ENCODE results near the gene BMS1. TPM values are rescaled to one million over a fixed set of nuclear protein-coding genes. Genes with fewer than 3 reads are reported as not detected.

Gene BMS1
- total RNA-seq, 1 donor from 2014 or later = 24.6 TPM

DNA sequence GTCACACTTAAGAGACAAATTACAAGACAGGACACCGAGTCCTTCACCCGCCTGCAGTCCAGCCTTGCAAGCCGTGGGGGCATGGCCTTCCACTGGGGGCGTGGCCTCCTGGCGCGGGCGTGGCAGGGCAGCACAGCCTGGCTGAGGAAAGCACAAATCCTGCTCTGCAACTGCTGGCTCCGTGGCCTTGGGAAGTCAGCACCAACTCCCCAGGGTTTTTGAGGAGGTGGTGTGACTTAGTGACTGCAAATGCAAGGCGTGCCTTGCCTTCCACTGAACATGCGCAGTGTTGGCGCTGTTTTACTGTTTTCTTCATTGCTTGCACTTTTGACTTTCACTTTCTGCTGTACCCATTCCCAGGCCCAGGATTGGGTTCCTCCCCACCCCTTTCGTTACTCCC is 12.9 kb upstream of the BMS1 start:
- TF ChIP-seq CTCF (IDR thresholded peaks at IDR 0.05) = no peak
- no peak overlapping the region for H3K27ac Mint-ChIP-seq
- no peaks in the 10 kb centered on the region for H3K9me3 Mint-ChIP-seq
- intact Hi-C loops (cut with micrococcal nuclease) = no loop called here
- H3K4me3 Mint-ChIP-seq = no peak overlapping the region
- H3K4me1 Mint-ChIP-seq = no peaks in the 10 kb centered on the region
- CTCF ChIA-PET = no interaction called here
- H3K36me3 Mint-ChIP-seq (ENCODE audit: low read depth) = no peaks in the 10 kb centered on the region
- POLR2A ChIA-PET = no interaction called here
- no peak for ATAC-seq (ENCODE audit: low read depth)
- no peak for DNase-seq
- H3K27me3 Mint-ChIP-seq = peaks cover 17% of the 10 kb centered on the region

GRCh38 chr10:42776681-42777080 is 5.9 kb upstream of the BMS1 start:
- Mint-ChIP-seq H3K4me1 (peaks cover 3% of the 10 kb centered on the region), H3K9me3 (no peaks in the 10 kb centered on the region), H3K36me3 (ENCODE audit: low read depth) (no peaks in the 10 kb centered on the region), H3K4me3 (no peak overlapping the region), H3K27ac (no peak overlapping the region), H3K27me3 (peaks cover 37% of the 10 kb centered on the region)
- TF ChIP-seq CTCF (IDR thresholded peaks at IDR 0.05) = no peak
- ATAC-seq (ENCODE audit: low read depth) (no peak), DNase-seq (no peak)
- intact Hi-C loops (cut with micrococcal nuclease) = no loop called here
- ChIA-PET CTCF (no interaction called here), POLR2A (no interaction called here)

DNA sequence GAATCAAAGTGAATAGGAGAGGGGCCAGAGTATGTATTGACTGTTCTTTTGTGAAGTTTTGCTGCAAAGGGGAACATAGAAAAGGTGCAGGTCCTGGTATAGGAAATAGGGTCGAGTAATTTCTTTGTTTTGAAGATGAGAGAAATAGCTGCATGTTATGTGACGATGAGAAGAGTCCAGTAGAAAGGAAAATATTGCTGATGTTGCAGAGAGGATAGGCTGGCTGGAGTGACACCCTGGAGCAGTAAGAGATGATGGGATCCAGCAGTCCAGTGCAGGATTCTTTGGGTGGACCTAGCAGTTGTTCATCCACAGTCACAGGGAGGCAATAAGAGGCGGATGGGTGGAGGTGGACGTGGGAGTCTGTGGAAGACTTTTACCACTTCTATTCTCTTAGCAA is 2.1 kb upstream of the BMS1 start:
- CTCF ChIA-PET = no interaction called here
- intact Hi-C loops (cut with micrococcal nuclease) = no loop called here
- DNase-seq (no peak), ATAC-seq (ENCODE audit: low read depth) (no peak)
- POLR2A ChIA-PET = no interaction called here
- Mint-ChIP-seq H3K27me3 (peaks cover 22% of the 10 kb centered on the region), H3K36me3 (ENCODE audit: low read depth) (peaks cover 11% of the 10 kb centered on the region), H3K27ac (no peak overlapping the region), H3K4me3 (peak overlapping the region; percentile 21), H3K4me1 (peaks cover 21% of the 10 kb centered on the region), H3K9me3 (no peaks in the 10 kb centered on the region)
- TF ChIP-seq CTCF (IDR thresholded peaks at IDR 0.05) = no peak

DNA sequence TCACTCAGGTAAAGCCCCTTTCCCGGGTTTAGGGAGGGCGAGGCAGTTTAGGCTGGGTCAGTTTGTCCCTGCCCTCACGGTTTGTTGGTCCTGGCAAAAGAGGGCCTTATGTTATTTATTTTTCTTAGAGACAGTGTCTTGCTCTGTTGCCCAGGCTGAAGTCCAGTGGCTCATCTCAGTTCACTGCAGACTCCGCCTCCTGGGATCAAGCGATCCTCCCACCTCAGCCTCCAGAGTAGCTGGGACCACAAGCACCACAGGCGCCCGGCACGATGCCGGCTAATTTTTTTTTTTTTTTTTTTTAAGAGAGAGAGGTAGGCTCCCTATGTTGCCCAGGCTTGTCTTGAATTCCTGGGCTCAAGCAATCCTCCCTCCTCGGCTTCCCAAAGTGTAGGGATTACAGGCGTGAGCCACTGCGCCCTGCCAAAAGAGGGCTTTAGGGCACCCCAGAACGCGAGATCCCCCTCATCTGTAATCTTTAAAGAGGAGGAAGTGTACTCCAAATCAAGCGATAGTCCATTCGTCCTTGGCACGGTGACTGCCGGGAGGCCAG is 626 bp upstream of the BMS1 start:
- Mint-ChIP-seq H3K9me3 (no peaks in the 10 kb centered on the region), H3K4me1 (peaks cover 21% of the 10 kb centered on the region), H3K27me3 (peaks cover 13% of the 10 kb centered on the region), H3K27ac (peak overlapping the region; percentile 89), H3K4me3 (peak overlapping the region; percentile 98), H3K36me3 (ENCODE audit: low read depth) (peaks cover 27% of the 10 kb centered on the region)
- DNase-seq (no peak), ATAC-seq (ENCODE audit: low read depth) (peak; percentile 1)
- intact Hi-C loops (cut with micrococcal nuclease) = loop anchor here (1.0 to 2.0 kb wide), 10 partner anchors 28 to 866 kb away; partner anchors contain the start of genes CSGALNACT2, ZNF239, ZNF32 and ZNF33B
- TF ChIP-seq CTCF (IDR thresholded peaks at IDR 0.05) = no peak
- ChIA-PET CTCF (no interaction called here), POLR2A (interaction anchor here (1.0 to 1.8 kb wide), 7 partner anchors 14 to 655 kb away, joined by 3 to 12 read pairs (median 4); partner anchors contain the start of genes ZNF33B and ZNF487)

DNA sequence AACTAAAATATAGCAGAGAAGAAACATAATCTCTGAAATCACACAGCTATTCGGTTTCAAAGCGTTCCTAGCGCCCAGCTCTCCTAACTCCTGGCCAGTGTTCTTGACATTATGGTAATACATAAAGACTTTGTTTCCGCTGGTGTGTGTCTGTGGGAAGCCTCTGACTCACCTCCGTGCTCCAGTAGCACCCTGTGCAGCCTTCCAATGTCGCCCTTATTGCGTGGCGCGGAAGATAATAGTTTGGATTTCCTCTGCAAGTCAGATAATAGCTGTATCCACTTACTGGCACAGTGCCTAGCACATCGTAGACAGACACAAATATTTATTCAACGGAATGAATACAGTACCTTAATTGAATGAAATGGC is 570 bp downstream of the BMS1 start:
- ATAC-seq (ENCODE audit: low read depth) (no peak), DNase-seq (no peak)
- TF ChIP-seq CTCF (IDR thresholded peaks at IDR 0.05) = no peak
- H3K36me3 Mint-ChIP-seq (ENCODE audit: low read depth) = peaks cover 35% of the 10 kb centered on the region
- ChIA-PET POLR2A (interaction anchor here (1.3 to 1.8 kb wide), 5 partner anchors 12 to 231 kb away, joined by 3 to 12 read pairs (median 6); partner anchors contain the start of gene ZNF33B), CTCF (no interaction called here)
- H3K27ac Mint-ChIP-seq = peak overlapping the region; percentile 89
- peaks cover 4% of the 10 kb centered on the region for H3K27me3 Mint-ChIP-seq
- peaks cover 21% of the 10 kb centered on the region for H3K4me1 Mint-ChIP-seq
- peak overlapping the region; percentile 98 for H3K4me3 Mint-ChIP-seq
- H3K9me3 Mint-ChIP-seq = no peaks in the 10 kb centered on the region
- intact Hi-C loops (cut with micrococcal nuclease) = loop anchor here (2.0 kb wide), 2 partner anchors 614 to 792 kb away; partner anchors contain the start of gene ZNF239
